Measurements from ENCODE around the gene WDR41.

DNA sequence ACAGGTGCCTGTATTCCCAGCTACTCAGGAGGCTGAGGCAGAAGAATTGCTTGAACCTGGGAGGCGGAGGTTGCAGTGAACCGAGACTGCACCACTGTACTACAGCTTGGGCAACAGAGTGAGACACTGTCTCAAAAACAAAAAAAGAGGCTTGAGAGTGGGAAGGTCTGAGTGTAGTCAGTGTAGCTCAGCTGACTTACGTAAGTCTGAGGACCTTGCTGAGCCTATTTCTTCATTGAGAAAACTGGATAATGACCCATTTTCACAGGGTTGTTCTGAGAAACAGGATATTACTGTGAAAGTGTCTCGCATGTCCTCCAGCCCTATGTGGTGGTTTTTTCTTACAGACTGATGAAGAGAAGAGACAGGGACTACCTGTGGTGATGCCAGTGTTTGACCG is 66.7 kb downstream of the WDR41 start:
- no peak for TF ChIP-seq GATA2 (IDR thresholded peaks at IDR 0.05; ENCODE audit: low read depth, low read length)
- TF ChIP-seq GATA3 (IDR thresholded peaks at IDR 0.05; ENCODE audit: low read depth, low read length) = no peak

All from SH-SY5Y (cell line).